ENCODE measurements around the gene F2RL1. TPM values are rescaled to one million over a fixed set of nuclear protein-coding genes. Genes with fewer than 3 reads are reported as not detected.

Gene F2RL1
- total RNA-seq, 1 experiment from 2014 or later, result 0.32 TPM

- Histone ChIP-seq H3K4me1 (ENCODE audit: insufficient read depth, low read length, poor library complexity, severe bottlenecking) (peaks cover 22% of the 10 kb centered on the region), H3K4me3 (ENCODE audit: low read depth, low read length, poor library complexity, severe bottlenecking) (no peak overlapping the region), H3K27ac (ENCODE audit: low read depth, low read length, poor library complexity, severe bottlenecking) (no peak overlapping the region), H3K27me3 (replicated peaks; ENCODE audit: insufficient read depth, low read depth, low read length, poor library complexity) (no peaks in the 10 kb centered on the region), H3K36me3 (ENCODE audit: insufficient read depth, low read length, poor library complexity, severe bottlenecking) (no peaks in the 10 kb centered on the region), H3K9me3 (ENCODE audit: low read depth, low read length, poor library complexity, severe bottlenecking) (no peaks in the 10 kb centered on the region)
- TF ChIP-seq EZH2 (IDR thresholded peaks at IDR 0.05; ENCODE audit: borderline replicate concordance, low read depth, low read length, poor library complexity, severe bottlenecking), result no peak
- TF ChIP-seq CTCF (conservative IDR thresholded peaks at IDR 0.05; ENCODE audit: low read depth, low read length), result no peak
- intact Hi-C loops (cut with micrococcal nuclease; ENCODE audit: unreplicated experiment), result no loop called here
- DNase-seq (ENCODE audit: low spot score), result peak; percentile 82
- no TSS peak for BruUV-seq (replicated peaks)
- POLR2A ChIA-PET (ENCODE audit: low non-redundant PET), result no interaction called here
- CTCF ChIA-PET, result no interaction called here
Measured at GRCh38 chr5:76805821-76806505, 12.9 kb upstream of the F2RL1 start.

GRCh38 chr5:76807296-76807695 is 11.5 kb upstream of the F2RL1 start:
- no peak overlapping the region for H3K27ac ChIP-seq (ENCODE audit: low read depth, low read length, poor library complexity, severe bottlenecking)
- H3K4me1 ChIP-seq (ENCODE audit: insufficient read depth, low read length, poor library complexity, severe bottlenecking), result peaks cover 22% of the 10 kb centered on the region
- no peaks in the 10 kb centered on the region for H3K36me3 ChIP-seq (ENCODE audit: insufficient read depth, low read length, poor library complexity, severe bottlenecking)
- H3K9me3 ChIP-seq (ENCODE audit: low read depth, low read length, poor library complexity, severe bottlenecking), result no peaks in the 10 kb centered on the region
- H3K4me3 ChIP-seq (ENCODE audit: low read depth, low read length, poor library complexity, severe bottlenecking), result no peak overlapping the region
- BruUV-seq (replicated peaks), result no TSS peak
- CTCF ChIA-PET, result no interaction called here
- peak; percentile 35 for DNase-seq (ENCODE audit: low spot score)
- no peaks in the 10 kb centered on the region for H3K27me3 ChIP-seq (replicated peaks; ENCODE audit: insufficient read depth, low read depth, low read length, poor library complexity)
- TF ChIP-seq EZH2 (IDR thresholded peaks at IDR 0.05; ENCODE audit: borderline replicate concordance, low read depth, low read length, poor library complexity, severe bottlenecking) (no peak), CTCF (conservative IDR thresholded peaks at IDR 0.05; ENCODE audit: low read depth, low read length) (no peak)
- POLR2A ChIA-PET (ENCODE audit: low non-redundant PET), result no interaction called here
- intact Hi-C loops (cut with micrococcal nuclease; ENCODE audit: unreplicated experiment), result no loop called here

- intact Hi-C loops (cut with micrococcal nuclease; ENCODE audit: unreplicated experiment), result no loop called here
- BruUV-seq (replicated peaks), result no TSS peak
- Histone ChIP-seq H3K27ac (ENCODE audit: low read depth, low read length, poor library complexity, severe bottlenecking) (no peak overlapping the region), H3K4me1 (ENCODE audit: insufficient read depth, low read length, poor library complexity, severe bottlenecking) (peaks cover 22% of the 10 kb centered on the region), H3K9me3 (ENCODE audit: low read depth, low read length, poor library complexity, severe bottlenecking) (no peaks in the 10 kb centered on the region), H3K27me3 (replicated peaks; ENCODE audit: insufficient read depth, low read depth, low read length, poor library complexity) (no peaks in the 10 kb centered on the region), H3K36me3 (ENCODE audit: insufficient read depth, low read length, poor library complexity, severe bottlenecking) (no peaks in the 10 kb centered on the region), H3K4me3 (ENCODE audit: low read depth, low read length, poor library complexity, severe bottlenecking) (no peak overlapping the region)
- ChIA-PET CTCF (no interaction called here), POLR2A (ENCODE audit: low non-redundant PET) (no interaction called here)
- peak; percentile 53 for DNase-seq (ENCODE audit: low spot score)
- TF ChIP-seq CTCF (conservative IDR thresholded peaks at IDR 0.05; ENCODE audit: low read depth, low read length) (no peak), EZH2 (IDR thresholded peaks at IDR 0.05; ENCODE audit: borderline replicate concordance, low read depth, low read length, poor library complexity, severe bottlenecking) (no peak)
Measured at GRCh38 chr5:76808141-76808691, 10.6 kb upstream of the F2RL1 start.

Data from A673 (cell line).